ENCODE measurements around the gene SPTBN5.

SPTBN5 gene

GRCh38 chr15:41801850-41802455 is 91.9 kb downstream of the SPTBN5 start:
- DNase-seq (ENCODE audit: low spot score), result no peak

DNA sequence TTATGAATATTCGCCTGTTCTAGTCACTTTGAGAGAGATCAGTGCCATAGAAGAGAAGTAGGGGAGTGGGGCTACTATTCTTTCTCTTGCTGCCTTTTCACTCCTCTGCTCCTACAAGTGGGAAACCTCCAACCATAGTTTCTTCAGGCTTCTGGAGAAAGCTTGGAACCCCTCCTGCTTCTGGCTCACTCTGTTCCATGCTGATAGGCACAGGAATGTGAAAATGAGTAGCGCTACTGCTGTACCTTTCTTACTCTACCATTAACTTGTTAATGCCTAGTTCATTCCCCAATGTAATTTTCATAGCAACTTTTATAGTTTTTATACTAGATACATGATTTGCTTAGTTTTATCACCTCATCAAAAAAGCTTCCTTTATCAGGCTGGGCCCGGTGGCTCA is 92.7 kb downstream of the SPTBN5 start:
- no peak for DNase-seq (ENCODE audit: low spot score)

GRCh38 chr15:41799488-41799805 is 94.4 kb downstream of the SPTBN5 start:
- no peak for DNase-seq (ENCODE audit: low spot score)

GRCh38 chr15:41798607-41799487 is 95.0 kb downstream of the SPTBN5 start:
- no peak for DNase-seq (ENCODE audit: low spot score)
